NK-92 treated with Interleukin-12 subunit alpha and Interleukin-12 subunit beta, amount 100 ng/mL, for 24 hours (cell line): ENCODE measurements around the gene ATAD3C.
"Not testable (repeated sequence)": the region's sequence is repeated elsewhere in the genome, so short reads cannot be mapped to it uniquely, and the experiment has no call there.

Experiments used
- DNase-seq: peaks from one replicate; lab custom pipeline; 2025; lab: John Stamatoyannopoulos, UW

ATAD3C gene

GRCh38 chr1:1442069-1442770 lies 7.3 kb upstream of the ATAD3C start:
- no peak for DNase-seq

GRCh38 chr1:1446631-1447030 lies 2.9 kb upstream of the ATAD3C start:
- DNase-seq, result not testable (repeated sequence)

- DNase-seq, result not testable (repeated sequence)
Observed at GRCh38 chr1:1450616-1451015, 1.1 kb downstream of the ATAD3C start.

GRCh38 chr1:1451696-1452364 lies 2.3 kb downstream of the ATAD3C start:
- no peak for DNase-seq

- DNase-seq, result not testable (repeated sequence)
Observed at GRCh38 chr1:1452365-1452739, 2.9 kb downstream of the ATAD3C start.

GRCh38 chr1:1452882-1453281 lies 3.4 kb downstream of the ATAD3C start:
- no peak for DNase-seq

GRCh38 chr1:1454286-1455056 lies 5.0 kb downstream of the ATAD3C start:
- not testable (repeated sequence) for DNase-seq

- DNase-seq, result no peak
Observed at GRCh38 chr1:1455366-1455884, 5.9 kb downstream of the ATAD3C start.

- DNase-seq, result not testable (repeated sequence)
Observed at GRCh38 chr1:1455934-1456333, 6.4 kb downstream of the ATAD3C start.

GRCh38 chr1:1456683-1457255 lies 7.3 kb downstream of the ATAD3C start:
- DNase-seq, result not testable (repeated sequence)

GRCh38 chr1:1459156-1459555 lies 9.7 kb downstream of the ATAD3C start:
- not testable (repeated sequence) for DNase-seq

GRCh38 chr1:1459711-1460110 lies 10.2 kb downstream of the ATAD3C start:
- DNase-seq, result not testable (repeated sequence)

GRCh38 chr1:1460540-1461130 lies 11.1 kb downstream of the ATAD3C start:
- no peak for DNase-seq

- DNase-seq, result no peak
Observed at GRCh38 chr1:1461721-1462317, 12.3 kb downstream of the ATAD3C start.

- no peak for DNase-seq
Observed at GRCh38 chr1:1462318-1462966, 13.0 kb downstream of the ATAD3C start.

- no peak for DNase-seq
Observed at GRCh38 chr1:1463312-1463711, 13.8 kb downstream of the ATAD3C start.

- DNase-seq, result not testable (repeated sequence)
Observed at GRCh38 chr1:1468196-1468985, 18.9 kb downstream of the ATAD3C start.

GRCh38 chr1:1470626-1471388 lies 21.3 kb downstream of the ATAD3C start:
- no peak for DNase-seq

GRCh38 chr1:1471389-1472052 lies 22.0 kb downstream of the ATAD3C start, which contains the start of gene ATAD3B:
Gene ATAD3B (plus strand): TSS chr1:1471765. CDS start chr1:1471885, 120 bp downstream.
- DNase-seq, result peak; percentile 87
